GM23248 (cell line): ENCODE data around the gene SEC11A. TPM values are rescaled to one million over a fixed set of nuclear protein-coding genes. Genes with fewer than 3 reads are reported as not detected.

ENCODE experiments used
- DNase-seq: peaks from one replicate; pipeline ENCODE4 v3.0.0-alpha.2; 2015
- H2AFZ ChIP-seq: fragments of 200-600 bp; sonication (generic); 2 replicates; pipeline ENCODE4 v1.6.1; 2016; ENCODE audit warnings: antibody characterized with exemption
- H3F3A ChIP-seq: fragments of 200-600 bp; sonication (generic); 2 replicates; pipeline ENCODE4 v1.6.1; 2016; ENCODE audit warnings: mild to moderate bottlenecking, antibody characterized with exemption, mixed run types; ENCODE audit not compliant: insufficient read depth
- H3K27ac ChIP-seq: fragments of 200-600 bp; sonication (generic); 2 replicates; pipeline ENCODE4 v1.5.1; 2016; ENCODE audit warnings: mild to moderate bottlenecking
- H3K27me3 ChIP-seq: fragments of 200-600 bp; sonication (generic); replicated peaks from 2 replicates; pipeline ENCODE4 v1.6.1; 2016; ENCODE audit warnings: mild to moderate bottlenecking; ENCODE audit not compliant: insufficient read depth
- H3K36me3 ChIP-seq: fragments of 200-600 bp; sonication (generic); 2 replicates; pipeline ENCODE4 v1.6.1; 2016; ENCODE audit warnings: low read depth, mild to moderate bottlenecking
- H3K4me1 ChIP-seq: fragments of 200-600 bp; sonication (generic); 2 replicates; pipeline ENCODE4 v1.6.1; 2016; ENCODE audit warnings: mild to moderate bottlenecking; ENCODE audit not compliant: insufficient read depth
- H3K4me2 ChIP-seq: fragments of 200-600 bp; sonication (generic); one replicate; pipeline ENCODE4 v1.6.1; 2016; ENCODE audit warnings: mild to moderate bottlenecking; ENCODE audit not compliant: unreplicated experiment
- H3K4me3 ChIP-seq: fragments of 200-600 bp; sonication (generic); 2 replicates; pipeline ENCODE4 v1.5.1; 2016; ENCODE audit warnings: mild to moderate bottlenecking
- H3K79me2 ChIP-seq: fragments of 200-600 bp; sonication (generic); 2 replicates; pipeline ENCODE4 v1.6.1; 2016; ENCODE audit warnings: mild to moderate bottlenecking; ENCODE audit not compliant: insufficient read depth
- H3K9ac ChIP-seq: fragments of 200-600 bp; sonication (generic); 2 replicates; pipeline ENCODE4 v1.6.1; 2016; ENCODE audit warnings: mild to moderate bottlenecking
- H3K9me2 ChIP-seq: fragments of 200-600 bp; sonication (generic); 2 replicates; pipeline ENCODE4 v1.6.1; 2016; ENCODE audit warnings: mixed run types, mild to moderate bottlenecking, moderate library complexity; ENCODE audit not compliant: insufficient read depth
- H3K9me3 ChIP-seq: fragments of 200-600 bp; sonication (generic); one replicate; pipeline ENCODE4 v1.6.1; 2017; ENCODE audit warnings: low read depth
- H4K20me1 ChIP-seq: fragments of 200-600 bp; sonication (generic); 2 replicates; pipeline ENCODE4 v1.6.0; 2016; ENCODE audit not compliant: insufficient read depth
- EZH2 ChIP-seq: fragments of 200-600 bp; sonication (generic); IDR thresholded peaks from 2 replicates; pipeline ENCODE4 v1.6.1; 2018; ENCODE audit warnings: antibody characterized with exemption, mild to moderate bottlenecking; ENCODE audit not compliant: insufficient read depth, poor library complexity, severe bottlenecking
- EZH2phosphoT487 ChIP-seq: fragments of 200-600 bp; sonication (generic); IDR thresholded peaks from 2 replicates; pipeline ENCODE4 v1.6.1; 2018; ENCODE audit warnings: antibody characterized with exemption, moderate library complexity, mild to moderate bottlenecking, low read depth; ENCODE audit not compliant: insufficient read depth
- WGBS, 2 experiments: methylation state at CpG; one replicate each; pipeline ENCODE4 v1.1.6; 2015 to 2017; ENCODE audit warnings: low lambda C conversion rate in 2 of 2, low coverage in 1 of 2; ENCODE audit errors: missing lambda C conversion rate in 2 of 2; 5-methylcytosine and 5-hydroxymethylcytosine counted together
- in situ Hi-C: fragments of 300-500 bp; cut with MboI; formaldehyde crosslinking; loops from 2 replicates; pipeline ENCODE4 v1.15.0; 2020
- polyA plus RNA-seq: library from polyadenylated mRNA; unstranded; fragments of >200 nt; fragmentation: Nextera tagmentation; extraction: Ambion mirVana; gene quantifications from 2 replicates; pipeline ENCODE4 v1.2.1, GENCODE V29; 2016
- total RNA-seq: library from RNA; depleted of rRNA; stranded (reverse); fragments of >200 nt; shearing (Covaris generic); gene quantifications from 2 replicates; pipeline ENCODE4 v1.2.3, GENCODE V29; 2014

Gene SEC11A
- total and polyA plus RNA-seq, 2 experiments from 2014 or later = 217 to 223 TPM

DNA sequence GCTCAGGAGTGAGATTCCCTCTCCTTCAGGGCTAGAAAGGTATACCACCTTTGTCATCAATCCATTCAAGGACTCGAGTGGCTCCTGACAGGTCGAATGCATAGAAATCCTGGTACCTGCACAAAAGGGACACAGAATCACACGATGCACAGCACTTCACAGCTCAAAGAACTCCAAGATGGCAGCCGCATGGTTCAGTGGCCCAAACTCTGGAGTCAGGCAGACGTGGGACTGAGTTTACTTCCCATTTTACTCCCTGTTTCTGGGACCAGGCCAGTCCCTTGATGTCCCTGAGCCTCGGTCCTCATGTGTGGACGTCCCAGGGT, 62.4 kb downstream of the SEC11A start:
- in situ Hi-C loops = loop anchor here (10.0 kb wide), 1 partner anchor 271 kb away; no protein-coding TSS in a partner anchor
- 1 to 7% methylated on average over 7 of the region's 7 CpGs for WGBS, 2 experiments
- no peaks in the 10 kb centered on the region for H3K9me3 ChIP-seq
- no peaks in the 10 kb centered on the region for H3K27me3 ChIP-seq
- peaks cover 23% of the 10 kb centered on the region for H3K36me3 ChIP-seq
- peaks cover 35% of the 10 kb centered on the region for H3K4me1 ChIP-seq
- H3F3A ChIP-seq = peaks cover 22% of the 10 kb centered on the region
- H3K9ac ChIP-seq = peak overlapping the region; percentile 93
- DNase-seq = no peak
- peak overlapping the region; percentile 93 for H3K4me3 ChIP-seq
- H3K27ac ChIP-seq = peak overlapping the region; percentile 88
- TF ChIP-seq EZH2phosphoT487 (no peak), EZH2 (no peak)
- H3K9me2 ChIP-seq = no peaks in the 10 kb centered on the region
- H4K20me1 ChIP-seq = no peaks in the 10 kb centered on the region
- peak overlapping the region; percentile 94 for H3K4me2 ChIP-seq
- peaks cover 39% of the 10 kb centered on the region for H3K79me2 ChIP-seq
- peak overlapping the region; percentile 91 for H2AFZ ChIP-seq

DNA sequence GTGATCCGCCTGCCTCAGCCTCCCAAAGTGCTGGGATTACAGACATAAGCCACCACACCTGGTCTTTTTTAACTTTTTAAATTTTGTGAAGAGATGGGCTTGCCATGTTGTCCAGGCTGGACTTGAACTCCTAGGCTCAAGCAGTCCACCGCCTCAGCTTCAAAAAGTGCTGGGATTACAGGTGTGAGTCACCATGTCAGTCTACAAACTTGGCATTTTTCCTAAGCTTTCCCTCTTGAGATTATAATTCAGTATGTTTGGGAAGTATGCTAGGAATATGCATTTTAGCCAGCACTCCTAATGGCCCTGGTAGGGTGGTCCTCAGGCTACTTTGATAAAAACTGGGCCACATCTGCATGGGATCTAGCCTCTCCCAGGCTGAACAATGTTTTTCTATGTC, 66.2 kb downstream of the SEC11A start:
- H3K9me3 ChIP-seq = no peaks in the 10 kb centered on the region
- H3K27me3 ChIP-seq = no peaks in the 10 kb centered on the region
- no peak overlapping the region for H2AFZ ChIP-seq
- no peaks in the 10 kb centered on the region for H4K20me1 ChIP-seq
- no peak overlapping the region for H3K9ac ChIP-seq
- peak; percentile 52 for DNase-seq
- peaks cover 30% of the 10 kb centered on the region for H3K4me1 ChIP-seq
- TF ChIP-seq EZH2phosphoT487 (no peak), EZH2 (no peak)
- no peak overlapping the region for H3K4me3 ChIP-seq
- no peak overlapping the region for H3K27ac ChIP-seq
- no peaks in the 10 kb centered on the region for H3K9me2 ChIP-seq
- H3K4me2 ChIP-seq = no peak overlapping the region
- 83 to 96% methylated on average over 2 of the region's 2 CpGs for WGBS, 2 experiments
- peaks cover 17% of the 10 kb centered on the region; the same call in 1 of the 2 replicates for H3F3A ChIP-seq
- H3K79me2 ChIP-seq = peaks cover 39% of the 10 kb centered on the region
- in situ Hi-C loops = loop anchor here (10.0 kb wide), 1 partner anchor 275 kb away; no protein-coding TSS in a partner anchor
- peaks cover 44% of the 10 kb centered on the region for H3K36me3 ChIP-seq

DNA sequence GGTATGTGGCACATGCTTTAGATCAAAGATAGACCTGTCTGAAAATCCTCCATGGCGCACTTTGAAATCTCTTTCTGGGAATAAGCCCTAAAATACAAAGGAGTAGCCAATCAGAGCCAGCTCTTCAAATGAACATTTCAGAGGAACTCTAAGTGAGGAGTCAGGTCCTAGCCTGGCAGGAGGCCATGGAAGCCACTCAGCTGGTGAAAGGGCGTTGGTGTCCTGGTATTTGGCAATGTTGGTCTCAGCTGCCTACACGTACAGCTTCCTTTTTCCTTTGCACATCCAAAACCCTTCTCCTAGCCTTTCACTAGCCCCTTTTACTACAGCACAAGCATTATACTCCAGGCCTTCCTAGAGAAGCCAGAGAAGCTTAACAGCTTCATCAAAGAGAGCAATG, 67.4 kb downstream of the SEC11A start:
- Histone ChIP-seq H3K9ac (no peak overlapping the region), H2AFZ (no peak overlapping the region), H3F3A (peaks cover 17% of the 10 kb centered on the region; the same call in 1 of the 2 replicates), H4K20me1 (no peaks in the 10 kb centered on the region), H3K9me2 (no peaks in the 10 kb centered on the region), H3K27me3 (no peaks in the 10 kb centered on the region), H3K4me2 (no peak overlapping the region), H3K9me3 (no peaks in the 10 kb centered on the region), H3K27ac (no peak overlapping the region), H3K4me3 (no peak overlapping the region), H3K4me1 (peaks cover 30% of the 10 kb centered on the region), H3K79me2 (peaks cover 34% of the 10 kb centered on the region), H3K36me3 (peaks cover 47% of the 10 kb centered on the region)
- WGBS, 2 experiments = 55 to 63% methylated on average over 3 of the region's 3 CpGs
- in situ Hi-C loops = no loop called here
- peak; percentile 81 for DNase-seq
- no peak for TF ChIP-seq EZH2
- TF ChIP-seq EZH2phosphoT487 = no peak

DNA sequence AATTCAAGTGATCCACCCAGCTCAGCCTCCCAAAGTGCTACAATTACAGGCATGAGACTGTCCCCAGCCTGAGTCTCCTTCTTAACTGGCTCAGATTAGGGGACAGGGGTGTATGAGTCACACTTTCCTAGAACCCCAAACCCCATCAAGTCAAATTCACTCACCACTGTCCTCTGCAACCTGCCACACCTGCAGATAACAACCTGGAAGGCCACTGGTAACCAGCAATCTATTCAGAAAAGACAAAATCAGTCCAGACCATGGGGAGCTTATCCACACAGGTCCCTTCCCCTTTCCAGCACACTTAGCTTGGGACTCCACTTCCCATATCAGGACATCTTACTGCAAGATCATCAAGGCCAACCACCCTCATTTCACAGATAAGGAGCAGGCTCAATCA, 68.2 kb downstream of the SEC11A start:
- no peaks in the 10 kb centered on the region for H3K27me3 ChIP-seq
- no peak overlapping the region for H3K4me3 ChIP-seq
- H2AFZ ChIP-seq = no peak overlapping the region
- no peaks in the 10 kb centered on the region for H4K20me1 ChIP-seq
- H3K9ac ChIP-seq = no peak overlapping the region
- in situ Hi-C loops = no loop called here
- H3K36me3 ChIP-seq = peaks cover 51% of the 10 kb centered on the region
- TF ChIP-seq EZH2phosphoT487 (no peak), EZH2 (no peak)
- H3K9me2 ChIP-seq = no peaks in the 10 kb centered on the region
- no peak for DNase-seq
- H3K4me1 ChIP-seq = peaks cover 22% of the 10 kb centered on the region
- H3F3A ChIP-seq = peaks cover 17% of the 10 kb centered on the region; the same call in 1 of the 2 replicates
- H3K4me2 ChIP-seq = no peak overlapping the region
- peaks cover 26% of the 10 kb centered on the region for H3K79me2 ChIP-seq
- no peaks in the 10 kb centered on the region for H3K9me3 ChIP-seq
- no peak overlapping the region for H3K27ac ChIP-seq

DNA sequence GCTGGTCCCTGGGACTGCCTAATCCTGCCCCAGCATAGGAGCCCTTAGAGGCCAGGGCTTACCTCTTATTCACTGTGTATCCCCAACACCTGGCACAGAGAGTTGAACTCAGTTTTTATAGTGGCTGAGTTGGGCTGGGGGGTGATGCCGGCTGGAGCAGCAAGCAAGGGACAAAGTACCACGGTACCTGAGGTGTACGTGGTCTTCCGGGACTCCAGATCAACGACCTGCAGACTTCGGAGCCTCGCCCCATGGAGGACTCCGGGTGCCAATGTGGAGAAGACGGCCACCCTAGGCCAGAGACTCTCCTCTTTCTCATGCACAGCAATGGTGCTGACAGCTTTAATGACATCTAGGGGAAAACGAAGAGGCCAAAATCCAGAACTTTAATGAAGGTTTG, 69.9 kb downstream of the SEC11A start:
- 88 to 92% methylated on average over 10 of the region's 10 CpGs for WGBS, 2 experiments
- peaks cover 58% of the 10 kb centered on the region; the same call in 1 of the 2 replicates for H3K36me3 ChIP-seq
- in situ Hi-C loops = no loop called here

More for the DNA sequence above, 69.9 kb downstream of the SEC11A start:
- H3K9me3 ChIP-seq = no peaks in the 10 kb centered on the region
- no peak overlapping the region for H2AFZ ChIP-seq
- H3K9me2 ChIP-seq = no peaks in the 10 kb centered on the region
- peaks cover 10% of the 10 kb centered on the region for H3K4me1 ChIP-seq
- H3K27ac ChIP-seq = no peak overlapping the region
- DNase-seq = no peak
- H3K4me2 ChIP-seq = no peak overlapping the region
- no peak overlapping the region for H3K9ac ChIP-seq
- no peaks in the 10 kb centered on the region for H4K20me1 ChIP-seq
- H3F3A ChIP-seq = peaks cover 6% of the 10 kb centered on the region; the same call in 1 of the 2 replicates
- no peak overlapping the region for H3K4me3 ChIP-seq
- H3K27me3 ChIP-seq = no peaks in the 10 kb centered on the region
- H3K79me2 ChIP-seq = peaks cover 16% of the 10 kb centered on the region; the same call in 1 of the 2 replicates
- TF ChIP-seq EZH2phosphoT487 = no peak
- TF ChIP-seq EZH2 = no peak
